Sigmoid colon (tissue), 7 donors: ENCODE data around the gene COMMD6. TPM values are rescaled to one million over a fixed set of nuclear protein-coding genes. Genes with fewer than 3 reads are reported as not detected.

ENCODE experiments used
- DNase-seq: peaks from one replicate; pipeline ENCODE4 v3.0.0-alpha.2; 2019
- H3K27ac ChIP-seq, 4 donors: fragments of 200-600 bp; sonication (generic); one replicate each; pipeline ENCODE4 v1.5.1; 2016 to 2019; ENCODE audit warnings: mild to moderate bottlenecking in 1 of 4
- H3K27me3 ChIP-seq, 3 donors: fragments of 200-600 bp; sonication (generic); one replicate each; pipeline ENCODE4 v1.5.1; 2019; ENCODE audit warnings: mild to moderate bottlenecking in 1 of 3
- H3K36me3 ChIP-seq, 4 donors: fragments of 200-600 bp; sonication (generic); one replicate each; pipeline ENCODE4 v1.5.1; 2016 to 2019
- H3K4me1 ChIP-seq, 4 donors: fragments of 200-600 bp; sonication (generic); one replicate each; pipeline ENCODE4 v1.5.1; 2017 to 2019
- H3K4me3 ChIP-seq, 4 donors: fragments of 200-600 bp; sonication (generic); one replicate each; pipeline ENCODE4 v1.5.1; 2017 to 2019; ENCODE audit warnings: mild to moderate bottlenecking in 2 of 4, moderate library complexity in 1 of 4
- H3K9me3 ChIP-seq, 4 donors: fragments of 200-600 bp in 3 of 4; sonication (generic) in 3 of 4; one replicate each; pipeline versions ENCODE4 v1.5.1 to v1.6.1; 2013 to 2019
- EP300 ChIP-seq, 4 donors: sonication (generic); formaldehyde crosslinking; IDR thresholded peaks; one replicate each; pipeline ENCODE4 v1.6.1; 2017; ENCODE audit warnings: antibody characterized with exemption in 4 of 4
- POLR2A ChIP-seq, 2 donors: fragments of 450-650 bp; IDR thresholded peaks; one replicate each; pipeline ENCODE4 v1.6.1; 2016; ENCODE audit warnings: antibody characterized with exemption in 2 of 2, mild to moderate bottlenecking in 2 of 2, moderate library complexity in 2 of 2
- POLR2AphosphoS5 ChIP-seq, 4 donors: sonication (generic); formaldehyde crosslinking; IDR thresholded peaks; one replicate each; pipeline ENCODE4 v1.6.1; 2017; ENCODE audit warnings: antibody characterized with exemption in 4 of 4
- WGBS, 2 donors: extraction: QIAGEN DNeasy Blood & Tissue Kit; methylation state at CpG; one replicate each; pipeline ENCODE4 v1.1.7; 2013; 5-methylcytosine and 5-hydroxymethylcytosine counted together
- intact Hi-C: fragments of 100-400 bp; cut with DNase I; formaldehyde crosslinking; loops from one replicate; pipeline ENCODE4 v1.15.1; 2023
- polyA plus RNA-seq, 3 donors: library from polyadenylated mRNA; stranded (reverse); fragments of 200-250 nt; gene quantifications; one replicate each; pipeline ENCODE4 v1.2.3, GENCODE V29; 2013
- total RNA-seq, 4 donors: library from RNA; depleted of rRNA; stranded (reverse); fragments of >200 nt; gene quantifications; one replicate each; pipeline ENCODE4 v1.1.0, GENCODE V29; 2016
- TF ChIP-seq, protein P1 (sequence below), 4 experiments: fragments of 450-650 bp in 3 of 4; fragments of 200-600 bp in 1 of 4; IDR thresholded peaks; one replicate each; pipeline ENCODE4 v1.5.1; 2016 to 2019; ENCODE audit warnings: antibody characterized with exemption in 4 of 4, mild to moderate bottlenecking in 3 of 4, moderate library complexity in 2 of 4
- donor health status: healthy with polysubstance abuse.
- donor health status: Bipolar disorder and iron deficiency.
- donor health status: healthy.

Gene COMMD6
- total and polyA plus RNA-seq, 7 donors, result 138 to 447 (median 190) TPM

- H3K36me3 ChIP-seq, result no peaks in the 10 kb centered on the region
- H3K4me1 ChIP-seq, result peaks cover 0 to 16% (median 13%) of the 10 kb centered on the region in 4 donors
- TF ChIP-seq, protein P1, sequence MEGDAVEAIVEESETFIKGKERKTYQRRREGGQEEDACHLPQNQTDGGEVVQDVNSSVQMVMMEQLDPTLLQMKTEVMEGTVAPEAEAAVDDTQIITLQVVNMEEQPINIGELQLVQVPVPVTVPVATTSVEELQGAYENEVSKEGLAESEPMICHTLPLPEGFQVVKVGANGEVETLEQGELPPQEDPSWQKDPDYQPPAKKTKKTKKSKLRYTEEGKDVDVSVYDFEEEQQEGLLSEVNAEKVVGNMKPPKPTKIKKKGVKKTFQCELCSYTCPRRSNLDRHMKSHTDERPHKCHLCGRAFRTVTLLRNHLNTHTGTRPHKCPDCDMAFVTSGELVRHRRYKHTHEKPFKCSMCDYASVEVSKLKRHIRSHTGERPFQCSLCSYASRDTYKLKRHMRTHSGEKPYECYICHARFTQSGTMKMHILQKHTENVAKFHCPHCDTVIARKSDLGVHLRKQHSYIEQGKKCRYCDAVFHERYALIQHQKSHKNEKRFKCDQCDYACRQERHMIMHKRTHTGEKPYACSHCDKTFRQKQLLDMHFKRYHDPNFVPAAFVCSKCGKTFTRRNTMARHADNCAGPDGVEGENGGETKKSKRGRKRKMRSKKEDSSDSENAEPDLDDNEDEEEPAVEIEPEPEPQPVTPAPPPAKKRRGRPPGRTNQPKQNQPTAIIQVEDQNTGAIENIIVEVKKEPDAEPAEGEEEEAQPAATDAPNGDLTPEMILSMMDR (IDR thresholded peaks at IDR 0.05), result no peak
- no peak for TF ChIP-seq POLR2A (IDR thresholded peaks at IDR 0.05)
- no peak for TF ChIP-seq EP300 (IDR thresholded peaks at IDR 0.05)
- TF ChIP-seq POLR2AphosphoS5 (IDR thresholded peaks at IDR 0.05), result no peak
- H3K4me3 ChIP-seq, result no peak overlapping the region
- intact Hi-C loops, result no loop called here
- 76 to 86% methylated on average over 4 of the region's 4 CpGs for WGBS, 2 donors
- no peak overlapping the region for H3K27ac ChIP-seq
- no peak for DNase-seq
- H3K9me3 ChIP-seq, result no peaks in the 10 kb centered on the region
- H3K27me3 ChIP-seq, result no peaks in the 10 kb centered on the region
Measured at GRCh38 chr13:75541287-75541686, 3.6 kb upstream of the COMMD6 start.

DNA sequence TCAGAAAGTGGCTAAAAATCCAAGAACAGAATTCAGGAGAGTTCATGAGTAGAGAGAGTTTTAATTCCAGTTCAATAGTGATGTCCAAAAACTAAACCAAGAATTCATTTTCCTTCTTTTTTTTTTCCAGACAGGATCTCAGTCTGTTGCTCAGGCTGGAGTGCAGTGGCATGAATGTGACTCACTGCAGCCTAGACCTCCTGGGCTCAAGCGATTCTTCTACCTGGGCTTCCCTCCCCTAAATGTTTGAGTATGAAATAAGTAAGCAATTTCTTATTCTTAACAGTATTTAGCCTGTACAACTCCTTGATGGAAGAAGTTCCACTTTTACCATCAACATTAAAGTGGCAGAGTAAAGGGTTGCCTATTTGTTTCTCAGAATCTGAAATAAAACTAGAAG, 3.8 kb downstream of the COMMD6 start:
- WGBS, 2 donors, result 97% methylated on average over 1 of the region's 1 CpG
- peaks cover 0 to 26% (median 16%) of the 10 kb centered on the region in 4 donors for H3K4me1 ChIP-seq

DNA sequence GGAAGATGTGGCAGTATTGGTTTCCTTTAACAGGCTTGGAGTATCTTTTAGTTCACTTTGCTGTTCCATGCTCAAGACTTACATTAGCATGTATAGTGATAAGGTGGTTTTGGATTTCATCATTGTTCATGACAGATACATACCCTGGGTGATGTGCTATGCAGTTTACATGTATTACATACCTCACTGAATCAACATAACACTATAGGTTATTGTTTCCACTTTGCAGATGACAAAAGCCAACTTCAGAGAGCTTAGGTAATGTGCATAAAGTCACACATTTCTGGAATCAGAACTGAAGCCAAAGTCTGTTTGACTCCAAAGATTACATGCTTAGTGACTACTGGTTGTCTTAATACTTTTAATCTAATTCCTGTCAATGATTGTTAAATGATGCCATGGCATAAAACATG, 7.1 kb downstream of the COMMD6 start:
- no peak for DNase-seq
- Histone ChIP-seq H3K27me3 (no peaks in the 10 kb centered on the region), H3K27ac (no peak overlapping the region), H3K4me1 (peaks cover 0 to 6% (median 0%) of the 10 kb centered on the region in 4 donors), H3K4me3 (no peak overlapping the region), H3K36me3 (peaks cover 0 to 40% (median 2%) of the 10 kb centered on the region in 4 donors), H3K9me3 (no peaks in the 10 kb centered on the region)
- intact Hi-C loops, result no loop called here
- TF ChIP-seq POLR2AphosphoS5 (IDR thresholded peaks at IDR 0.05), result no peak
- no peak for TF ChIP-seq POLR2A (IDR thresholded peaks at IDR 0.05)
- TF ChIP-seq EP300 (IDR thresholded peaks at IDR 0.05), result no peak
- TF ChIP-seq, protein P1 (IDR thresholded peaks at IDR 0.05), result no peak

More for the DNA sequence above, 3.8 kb downstream of the COMMD6 start:
- Histone ChIP-seq H3K9me3 (no peaks in the 10 kb centered on the region), H3K4me3 (no peak overlapping the region), H3K27me3 (no peaks in the 10 kb centered on the region), H3K27ac (no peak overlapping the region), H3K36me3 (peaks cover 0 to 23% (median 0%) of the 10 kb centered on the region in 4 donors)
- TF ChIP-seq, protein P1 (IDR thresholded peaks at IDR 0.05), result no peak
- no peak for TF ChIP-seq POLR2AphosphoS5 (IDR thresholded peaks at IDR 0.05)
- no peak for TF ChIP-seq EP300 (IDR thresholded peaks at IDR 0.05)
- no peak for TF ChIP-seq POLR2A (IDR thresholded peaks at IDR 0.05)
- intact Hi-C loops, result no loop called here
- no peak for DNase-seq

DNA sequence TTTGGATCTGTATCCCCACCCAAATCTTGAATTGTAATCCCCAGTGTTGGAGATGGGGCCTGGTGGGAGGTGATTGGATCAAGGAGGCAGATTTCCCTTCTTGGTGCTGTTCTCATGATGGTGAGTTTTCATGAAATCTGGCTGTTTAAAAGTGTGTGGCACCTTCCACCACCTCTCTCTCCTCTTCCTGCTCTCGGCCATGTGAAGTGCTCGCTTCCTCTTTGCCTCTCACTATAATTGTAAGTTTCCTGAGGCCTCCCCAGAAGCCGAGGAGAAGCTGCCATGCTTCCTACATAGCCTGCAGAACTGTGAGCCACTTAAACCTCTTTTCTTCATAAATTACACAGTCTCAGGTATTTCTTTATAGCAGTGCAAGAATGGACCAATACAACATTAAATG, 15.7 kb downstream of the COMMD6 start:
- no peaks in the 10 kb centered on the region for H3K4me1 ChIP-seq
- H3K9me3 ChIP-seq, result no peaks in the 10 kb centered on the region
- peaks cover 0 to 18% (median 8%) of the 10 kb centered on the region in 4 donors for H3K36me3 ChIP-seq
- intact Hi-C loops, result no loop called here
- H3K4me3 ChIP-seq, result no peak overlapping the region
- no peaks in the 10 kb centered on the region for H3K27me3 ChIP-seq
- no peak for DNase-seq
- WGBS, 2 donors, result 73 to 93% methylated on average over 3 of the region's 3 CpGs
- TF ChIP-seq EP300 (IDR thresholded peaks at IDR 0.05) (no peak), POLR2A (IDR thresholded peaks at IDR 0.05) (no peak), POLR2AphosphoS5 (IDR thresholded peaks at IDR 0.05) (no peak)
- TF ChIP-seq, protein P1 (IDR thresholded peaks at IDR 0.05), result no peak
- no peak overlapping the region for H3K27ac ChIP-seq

DNA sequence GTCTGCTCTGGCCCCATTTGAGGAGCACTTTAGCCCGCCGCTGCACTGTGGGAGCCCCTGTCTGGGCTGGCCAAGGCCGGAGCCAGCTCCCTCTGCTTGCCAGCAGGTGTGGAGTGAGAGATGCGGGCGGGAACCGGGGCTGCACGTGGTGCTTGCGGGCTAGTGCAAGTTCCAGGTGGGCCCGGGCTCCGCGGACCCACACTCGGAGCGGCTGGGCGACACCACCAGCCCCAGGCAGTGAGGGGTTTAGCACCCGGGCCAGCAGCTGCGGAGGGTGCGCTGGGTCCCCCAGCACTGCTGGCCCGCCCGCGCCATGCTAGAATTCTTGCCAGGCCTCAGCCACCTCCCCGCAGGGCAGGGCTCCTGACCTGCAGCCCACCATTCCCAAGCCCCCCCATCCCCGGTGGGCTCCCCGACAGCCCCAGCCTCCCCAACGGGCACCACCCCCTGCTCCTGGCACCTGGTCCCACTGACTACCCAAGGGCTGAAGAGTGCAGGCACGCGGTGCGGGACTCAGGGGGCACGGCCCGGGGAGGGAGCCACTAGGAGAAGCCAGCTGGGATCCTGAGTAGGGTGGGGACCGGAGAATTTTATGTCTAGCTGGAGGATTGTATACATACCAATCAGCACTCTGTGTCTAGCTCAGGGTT, 19.1 kb downstream of the COMMD6 start:
- H3K27ac ChIP-seq, result no peak overlapping the region
- WGBS, 2 donors, result 96% methylated on average over 30 of the region's 30 CpGs
- no peaks in the 10 kb centered on the region for H3K4me1 ChIP-seq
- H3K27me3 ChIP-seq, result no peaks in the 10 kb centered on the region
- no peaks in the 10 kb centered on the region for H3K36me3 ChIP-seq
- TF ChIP-seq EP300 (IDR thresholded peaks at IDR 0.05) (no peak), POLR2AphosphoS5 (IDR thresholded peaks at IDR 0.05) (no peak)
- H3K4me3 ChIP-seq, result no peak overlapping the region
- no peaks in the 10 kb centered on the region for H3K9me3 ChIP-seq
- DNase-seq, result no peak
- intact Hi-C loops, result no loop called here
